ENCODE results near the gene COL20A1. TPM values are rescaled to one million over a fixed set of nuclear protein-coding genes. Genes with fewer than 3 reads are reported as not detected.
"Not testable (repeated sequence)": the region's sequence is repeated elsewhere in the genome, so short reads cannot be mapped to it uniquely, and the experiment has no call there.

The COL20A1 gene
- total and polyA plus RNA-seq, 4 donors: 0.06 to 0.09 TPM; not detected in 2

DNA sequence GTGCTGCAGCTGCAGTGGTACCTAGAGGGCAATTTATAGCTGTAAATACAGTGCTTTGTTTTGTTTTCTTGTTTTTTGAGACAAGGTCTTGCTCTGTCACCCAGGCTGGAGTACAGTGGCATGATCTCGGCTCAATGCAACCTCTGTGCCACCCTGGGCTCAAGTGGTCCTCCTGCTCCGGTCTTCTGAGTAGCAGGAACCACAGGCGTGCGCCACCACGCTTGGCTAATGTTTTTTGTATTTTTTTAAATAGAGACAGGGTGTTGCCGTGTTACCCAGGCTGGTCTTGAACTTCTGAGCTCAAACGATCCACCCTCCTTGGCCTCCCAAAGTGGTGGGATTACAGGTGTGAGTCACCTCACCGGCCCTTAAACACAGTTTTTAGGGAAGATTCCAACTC lies 41.4 kb downstream of the COL20A1 start:
- WGBS, 2 donors: 81 to 93% methylated on average over 8 of the region's 8 CpGs
- TF ChIP-seq, protein P1, sequence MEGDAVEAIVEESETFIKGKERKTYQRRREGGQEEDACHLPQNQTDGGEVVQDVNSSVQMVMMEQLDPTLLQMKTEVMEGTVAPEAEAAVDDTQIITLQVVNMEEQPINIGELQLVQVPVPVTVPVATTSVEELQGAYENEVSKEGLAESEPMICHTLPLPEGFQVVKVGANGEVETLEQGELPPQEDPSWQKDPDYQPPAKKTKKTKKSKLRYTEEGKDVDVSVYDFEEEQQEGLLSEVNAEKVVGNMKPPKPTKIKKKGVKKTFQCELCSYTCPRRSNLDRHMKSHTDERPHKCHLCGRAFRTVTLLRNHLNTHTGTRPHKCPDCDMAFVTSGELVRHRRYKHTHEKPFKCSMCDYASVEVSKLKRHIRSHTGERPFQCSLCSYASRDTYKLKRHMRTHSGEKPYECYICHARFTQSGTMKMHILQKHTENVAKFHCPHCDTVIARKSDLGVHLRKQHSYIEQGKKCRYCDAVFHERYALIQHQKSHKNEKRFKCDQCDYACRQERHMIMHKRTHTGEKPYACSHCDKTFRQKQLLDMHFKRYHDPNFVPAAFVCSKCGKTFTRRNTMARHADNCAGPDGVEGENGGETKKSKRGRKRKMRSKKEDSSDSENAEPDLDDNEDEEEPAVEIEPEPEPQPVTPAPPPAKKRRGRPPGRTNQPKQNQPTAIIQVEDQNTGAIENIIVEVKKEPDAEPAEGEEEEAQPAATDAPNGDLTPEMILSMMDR (IDR thresholded peaks at IDR 0.05; ENCODE audit: control extremely low read depth, extremely low read depth): no peak
- Histone ChIP-seq H3K36me3 (ENCODE audit: control insufficient read depth in 4 of 4, insufficient read depth in 4 of 4, low read length in 4 of 4) (no peaks in the 10 kb centered on the region), H3K4me3 (no peak overlapping the region), H3K27me3 (ENCODE audit: control insufficient read depth in 3 of 3, insufficient read depth in 3 of 3, low read length in 2 of 3) (peaks cover 0 to 19% (median 4%) of the 10 kb centered on the region in 3 donors), H3K9me3 (ENCODE audit: control insufficient read depth in 4 of 4, insufficient read depth in 3 of 4, low read length in 3 of 4) (peaks cover 0 to 15% (median 2%) of the 10 kb centered on the region in 4 donors), H3K4me1 (ENCODE audit: control insufficient read depth in 5 of 5, insufficient read depth in 5 of 5, low read length in 5 of 5) (peaks cover 0 to 4% (median 0%) of the 10 kb centered on the region in 5 donors), H3K9ac (ENCODE audit: insufficient read depth in 1 of 2, low read length in 2 of 2) (no peak overlapping the region), H3K27ac (ENCODE audit: low read depth in 1 of 2, low read length in 1 of 2) (no peak overlapping the region)
- DNase-seq: no peak
- ATAC-seq (ENCODE audit: insufficient read depth, low FRiP score): no peak

DNA sequence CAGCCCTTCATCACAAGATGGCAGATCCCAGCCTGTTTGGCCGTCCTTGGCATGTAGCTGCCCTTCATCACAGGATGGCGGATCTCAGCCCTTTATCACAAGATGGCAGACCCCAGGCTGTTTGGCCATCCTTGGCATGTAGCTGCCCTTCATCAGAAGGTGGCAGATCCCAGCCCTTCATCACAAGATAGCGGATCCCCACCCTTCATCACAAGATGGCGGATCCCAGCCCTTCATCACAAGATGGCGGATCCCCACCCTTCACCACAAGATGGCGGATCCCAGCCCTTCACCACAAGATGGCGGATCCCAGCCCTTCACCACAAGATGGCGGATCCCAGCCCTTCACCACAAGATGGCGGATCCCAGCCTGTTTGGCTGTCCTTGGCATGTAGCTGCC lies 42.1 kb downstream of the COL20A1 start:
- not testable (repeated sequence) for H3K4me3 ChIP-seq; H3K9ac ChIP-seq (ENCODE audit: insufficient read depth in 1 of 2, low read length in 2 of 2); H3K36me3 ChIP-seq (ENCODE audit: control insufficient read depth in 4 of 4, insufficient read depth in 4 of 4, low read length in 4 of 4); DNase-seq; H3K4me1 ChIP-seq (ENCODE audit: control insufficient read depth in 5 of 5, insufficient read depth in 5 of 5, low read length in 5 of 5); ATAC-seq (ENCODE audit: insufficient read depth, low FRiP score); H3K27ac ChIP-seq (ENCODE audit: low read depth in 1 of 2, low read length in 1 of 2)
- peaks cover 0 to 15% (median 2%) of the 10 kb centered on the region in 4 donors for H3K9me3 ChIP-seq (ENCODE audit: control insufficient read depth in 4 of 4, insufficient read depth in 3 of 4, low read length in 3 of 4)
- 97 to 98% methylated on average over 8 to 9 of the region's 9 CpGs for WGBS, 2 donors
- peaks cover 0 to 19% (median 4%) of the 10 kb centered on the region in 3 donors for H3K27me3 ChIP-seq (ENCODE audit: control insufficient read depth in 3 of 3, insufficient read depth in 3 of 3, low read length in 2 of 3)

DNA sequence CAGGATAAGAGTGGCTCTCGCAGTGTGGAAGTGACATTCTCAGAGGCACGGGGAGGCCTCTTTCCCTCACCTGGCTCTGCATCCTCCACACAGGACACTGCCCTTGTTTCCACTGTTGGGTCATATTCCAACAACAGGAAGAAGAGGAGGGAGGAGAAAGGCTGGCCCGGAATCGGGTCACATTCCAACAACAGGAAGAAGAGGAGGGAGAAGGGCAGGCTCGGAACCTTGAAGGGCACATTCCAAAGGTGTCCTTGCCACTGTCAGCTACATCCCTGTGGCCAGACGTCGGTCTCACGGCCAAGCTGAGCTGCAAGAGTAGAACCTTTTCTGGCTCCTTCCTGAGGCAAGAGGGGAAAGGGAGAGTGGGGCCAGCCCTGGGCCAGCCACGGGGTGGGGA lies 42.7 kb downstream of the COL20A1 start:
- H3K9me3 ChIP-seq (ENCODE audit: control insufficient read depth in 4 of 4, insufficient read depth in 3 of 4, low read length in 3 of 4): peaks cover 0 to 15% (median 2%) of the 10 kb centered on the region in 4 donors
- peaks cover 0 to 3% (median 0%) of the 10 kb centered on the region in 5 donors for H3K4me1 ChIP-seq (ENCODE audit: control insufficient read depth in 5 of 5, insufficient read depth in 5 of 5, low read length in 5 of 5)
- DNase-seq (no peak), ATAC-seq (ENCODE audit: insufficient read depth, low FRiP score) (no peak)
- peaks cover 0 to 19% (median 4%) of the 10 kb centered on the region in 3 donors for H3K27me3 ChIP-seq (ENCODE audit: control insufficient read depth in 3 of 3, insufficient read depth in 3 of 3, low read length in 2 of 3)
- TF ChIP-seq, protein P1 (IDR thresholded peaks at IDR 0.05; ENCODE audit: control extremely low read depth, extremely low read depth): no peak
- no peak overlapping the region for H3K27ac ChIP-seq (ENCODE audit: low read depth in 1 of 2, low read length in 1 of 2)
- H3K4me3 ChIP-seq: no peak overlapping the region
- H3K9ac ChIP-seq (ENCODE audit: insufficient read depth in 1 of 2, low read length in 2 of 2): no peak overlapping the region
- WGBS, 2 donors: 44 to 50% methylated on average over 9 of the region's 9 CpGs
- no peaks in the 10 kb centered on the region for H3K36me3 ChIP-seq (ENCODE audit: control insufficient read depth in 4 of 4, insufficient read depth in 4 of 4, low read length in 4 of 4)

DNA sequence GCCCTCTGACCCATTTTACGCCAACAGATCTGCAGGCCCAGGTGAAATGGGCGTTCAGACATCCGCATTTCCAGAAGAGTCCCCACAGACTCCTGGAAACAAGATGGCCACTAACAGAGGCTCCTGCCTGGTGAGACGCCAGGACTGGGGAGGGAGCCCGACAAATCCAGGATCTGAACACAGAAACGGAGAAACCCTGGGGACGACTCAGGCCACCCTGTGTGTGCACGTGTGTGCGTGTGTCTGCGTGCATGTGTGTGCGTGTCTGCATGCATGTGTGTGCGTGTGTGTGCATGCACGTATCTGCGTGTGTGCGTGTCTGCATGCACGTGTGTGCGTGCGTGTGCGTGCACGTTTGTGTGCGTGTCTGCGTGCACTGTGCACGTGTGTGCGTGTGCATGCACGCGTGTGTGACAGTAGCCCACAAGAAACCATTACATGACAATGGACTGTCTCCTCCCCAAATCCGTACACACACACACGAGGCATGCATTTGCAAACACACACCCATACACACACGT lies 43.3 kb downstream of the COL20A1 start:
- no peak for ATAC-seq (ENCODE audit: insufficient read depth, low FRiP score)
- 91 to 92% methylated on average over 29 of the region's 29 CpGs for WGBS, 2 donors
- Histone ChIP-seq H3K4me1 (ENCODE audit: control insufficient read depth in 5 of 5, insufficient read depth in 5 of 5, low read length in 5 of 5) (no peaks in the 10 kb centered on the region), H3K27ac (ENCODE audit: low read depth in 1 of 2, low read length in 1 of 2) (no peak overlapping the region), H3K9me3 (ENCODE audit: control insufficient read depth in 4 of 4, insufficient read depth in 3 of 4, low read length in 3 of 4) (peaks cover 0 to 15% (median 2%) of the 10 kb centered on the region in 4 donors), H3K36me3 (ENCODE audit: control insufficient read depth in 4 of 4, insufficient read depth in 4 of 4, low read length in 4 of 4) (no peaks in the 10 kb centered on the region), H3K27me3 (ENCODE audit: control insufficient read depth in 3 of 3, insufficient read depth in 3 of 3, low read length in 2 of 3) (peaks cover 0 to 19% (median 4%) of the 10 kb centered on the region in 3 donors), H3K9ac (ENCODE audit: insufficient read depth in 1 of 2, low read length in 2 of 2) (no peak overlapping the region), H3K4me3 (no peak overlapping the region)
- TF ChIP-seq, protein P1 (IDR thresholded peaks at IDR 0.05; ENCODE audit: control extremely low read depth, extremely low read depth): no peak
- DNase-seq: no peak
